Rectal smooth muscle tissue (tissue), 1 donor: ENCODE data around the gene FHL3.

Source experiments
- H3K27ac ChIP-seq: one replicate; pipeline ENCODE4 v1.7.0; 2013; ENCODE audit warnings: low read depth, low read length, inconsistent platforms
- H3K27me3 ChIP-seq: one replicate; pipeline ENCODE4 v1.7.0; 2013; ENCODE audit warnings: low read length; ENCODE audit not compliant: control insufficient read depth, insufficient read depth
- H3K36me3 ChIP-seq: one replicate; pipeline ENCODE4 v1.7.0; 2013; ENCODE audit warnings: low read length; ENCODE audit not compliant: control insufficient read depth, insufficient read depth
- H3K4me1 ChIP-seq: one replicate; pipeline ENCODE4 v1.7.0; 2013; ENCODE audit warnings: low read length; ENCODE audit not compliant: control insufficient read depth, insufficient read depth
- H3K4me3 ChIP-seq: one replicate; pipeline ENCODE4 v1.7.0; 2013; ENCODE audit warnings: low read length
- H3K9ac ChIP-seq: one replicate; pipeline ENCODE4 v1.7.0; 2013; ENCODE audit warnings: low read length

The FHL3 gene

DNA sequence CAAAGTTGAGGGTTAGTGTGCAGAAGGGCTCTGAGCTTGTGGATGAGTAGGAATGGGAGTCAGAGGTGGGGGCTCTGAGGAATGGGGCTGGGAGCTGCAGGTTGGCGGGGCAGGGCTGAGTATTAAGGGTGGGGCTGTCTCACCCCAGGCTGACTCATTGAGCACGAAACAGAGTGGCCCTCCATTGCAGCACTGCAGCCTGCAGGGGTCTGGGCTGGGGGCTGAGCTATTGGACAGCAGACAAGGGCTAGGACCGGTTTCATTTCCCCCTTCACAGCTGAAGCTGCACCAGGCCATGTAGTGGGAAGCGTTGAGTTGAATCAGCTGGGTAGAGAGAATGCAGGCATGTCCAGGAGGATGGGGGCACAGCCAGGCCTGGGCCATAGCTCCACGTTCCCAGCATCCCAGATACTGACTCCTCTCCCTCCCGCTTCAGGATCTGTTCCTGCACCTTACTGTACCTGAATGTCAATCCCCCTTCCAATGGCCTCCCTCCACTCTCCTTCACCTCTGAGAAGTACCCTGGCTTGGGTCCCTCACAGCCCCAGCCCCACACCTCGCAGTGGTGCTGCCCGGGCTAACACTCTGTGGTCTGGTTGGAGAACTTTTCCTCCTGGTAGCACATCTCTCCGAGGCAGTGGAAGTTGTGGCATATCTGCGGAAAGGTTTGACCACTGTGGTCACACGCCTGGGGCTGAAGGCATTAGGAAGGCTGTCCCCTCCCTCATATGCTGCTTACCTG lies 54.1 kb downstream of the FHL3 start:
- Histone ChIP-seq H3K27me3 (no peaks in the 10 kb centered on the region), H3K27ac (no peak overlapping the region), H3K36me3 (no peaks in the 10 kb centered on the region), H3K4me3 (no peak overlapping the region), H3K9ac (no peak overlapping the region), H3K4me1 (peaks cover 3% of the 10 kb centered on the region)

DNA sequence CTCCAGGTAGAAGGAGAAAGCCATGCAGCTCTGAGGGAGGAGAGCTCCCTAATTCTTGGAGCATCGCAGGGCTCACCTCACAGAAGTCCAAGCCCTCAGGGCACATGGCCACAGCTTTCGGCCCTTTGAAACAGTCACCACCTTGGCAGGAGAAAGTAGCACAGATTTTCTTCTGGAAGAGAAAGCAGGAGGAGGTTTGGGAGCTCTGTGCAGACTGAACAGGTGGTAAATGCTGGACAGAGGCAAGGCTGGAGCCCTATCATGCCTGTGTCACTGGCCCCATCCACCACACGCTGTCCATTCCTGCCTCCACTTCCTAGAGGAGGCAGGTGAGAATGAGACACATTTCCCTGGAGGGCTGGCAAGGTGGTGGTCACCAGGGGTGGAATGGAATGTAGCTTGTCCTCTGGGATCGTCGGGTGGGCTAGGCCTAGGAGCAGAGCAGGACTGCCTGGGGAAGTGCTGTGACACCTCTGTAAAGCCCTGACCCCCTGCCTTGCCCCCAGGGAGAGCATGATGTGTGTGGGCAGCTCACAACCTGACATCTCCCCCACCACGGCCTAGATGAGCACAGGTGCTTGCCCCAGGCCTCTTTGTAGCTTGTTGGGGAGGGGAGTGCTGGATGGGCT lies 55.7 kb downstream of the FHL3 start:
- H3K9ac ChIP-seq, result no peak overlapping the region
- H3K4me3 ChIP-seq, result no peak overlapping the region
- no peaks in the 10 kb centered on the region for H3K36me3 ChIP-seq
- no peak overlapping the region for H3K27ac ChIP-seq
- H3K27me3 ChIP-seq, result no peaks in the 10 kb centered on the region
- H3K4me1 ChIP-seq, result peaks cover 5% of the 10 kb centered on the region

DNA sequence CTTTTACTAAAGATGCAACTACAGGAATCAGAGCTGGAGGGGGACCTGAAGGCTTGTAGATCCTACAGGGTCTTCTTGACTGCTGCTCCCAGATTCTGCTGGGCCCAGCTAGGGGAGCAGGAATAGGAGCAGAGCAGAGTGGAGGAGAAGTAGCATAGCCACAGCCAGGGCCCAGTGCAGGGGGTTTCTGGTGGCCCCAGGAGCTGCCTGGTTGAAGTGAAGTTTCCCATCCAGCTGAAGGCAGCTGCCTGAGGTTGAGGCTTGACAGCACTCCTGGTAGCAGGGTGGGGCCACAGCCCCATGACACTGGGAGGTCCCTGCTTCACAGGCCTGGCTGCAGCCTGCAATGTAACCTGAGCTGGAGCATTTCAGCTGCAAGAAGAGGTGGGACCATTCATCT lies 56.5 kb downstream of the FHL3 start:
- no peak overlapping the region for H3K9ac ChIP-seq
- no peaks in the 10 kb centered on the region for H3K27me3 ChIP-seq
- no peaks in the 10 kb centered on the region for H3K36me3 ChIP-seq
- H3K4me3 ChIP-seq, result no peak overlapping the region
- no peak overlapping the region for H3K27ac ChIP-seq
- H3K4me1 ChIP-seq, result peaks cover 5% of the 10 kb centered on the region

DNA sequence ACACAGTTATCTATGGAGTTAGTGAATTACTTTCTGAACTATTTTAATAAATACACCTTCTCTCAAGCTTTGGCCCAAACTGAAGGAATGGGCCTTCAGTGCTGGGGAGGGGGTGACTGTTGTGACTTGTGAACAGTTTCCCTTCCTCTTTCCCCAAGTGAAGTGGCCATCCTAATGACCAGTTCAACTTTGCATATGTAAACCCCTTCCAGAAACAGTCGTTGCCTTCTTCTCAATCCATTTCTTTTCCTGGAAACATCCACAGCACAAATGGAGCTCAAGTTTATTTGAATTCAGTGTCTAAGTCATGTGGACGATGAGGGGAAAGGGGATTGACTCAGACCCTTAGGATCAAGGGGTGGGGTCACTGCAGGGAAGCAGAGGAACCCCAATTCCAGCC lies 57.1 kb downstream of the FHL3 start:
- H3K27ac ChIP-seq, result no peak overlapping the region
- no peak overlapping the region for H3K4me3 ChIP-seq
- H3K36me3 ChIP-seq, result no peaks in the 10 kb centered on the region
- no peaks in the 10 kb centered on the region for H3K27me3 ChIP-seq
- no peak overlapping the region for H3K9ac ChIP-seq
- peaks cover 5% of the 10 kb centered on the region for H3K4me1 ChIP-seq

DNA sequence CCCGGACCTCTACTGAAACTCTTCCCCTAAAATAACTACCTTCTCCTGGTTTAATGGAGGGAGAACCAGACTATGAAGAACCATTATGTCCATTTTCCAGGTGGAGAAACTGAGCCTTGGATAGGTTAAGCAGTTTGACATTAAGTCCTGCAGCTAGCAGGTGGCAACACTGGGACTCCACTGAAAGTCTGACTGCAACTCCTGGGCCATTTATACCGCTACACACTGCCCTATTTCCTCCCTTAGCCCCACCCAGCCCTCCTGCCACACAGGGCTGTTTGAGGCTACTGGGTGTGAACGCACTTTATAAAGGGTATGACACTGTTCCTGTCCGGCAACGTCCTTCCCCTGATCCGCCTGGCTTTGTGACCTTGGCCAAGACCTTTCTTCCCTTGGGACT lies 58.0 kb downstream of the FHL3 start:
- Histone ChIP-seq H3K4me1 (peaks cover 5% of the 10 kb centered on the region), H3K9ac (no peak overlapping the region), H3K27me3 (no peaks in the 10 kb centered on the region), H3K27ac (peak overlapping the region; percentile 82), H3K36me3 (no peaks in the 10 kb centered on the region), H3K4me3 (peak overlapping the region; percentile 78)
